GM19452 (cell line): Measurements from ENCODE around the gene BCL11B.

Experiments
- ATAC-seq: cut with Tn5 transposase; IDR thresholded peaks from one replicate; pipeline ENCODE4 v1.9.1; 2021; ENCODE audit not compliant: unreplicated experiment

The BCL11B gene

GRCh38 chr14:99141236-99141635, 130.8 kb downstream of the BCL11B start:
- no peak for ATAC-seq

GRCh38 chr14:99138999-99139865, 132.8 kb downstream of the BCL11B start:
- no peak for ATAC-seq

GRCh38 chr14:99137913-99138571, 134.0 kb downstream of the BCL11B start:
- ATAC-seq: no peak

GRCh38 chr14:99137001-99137700, 134.8 kb downstream of the BCL11B start:
- no peak for ATAC-seq

DNA sequence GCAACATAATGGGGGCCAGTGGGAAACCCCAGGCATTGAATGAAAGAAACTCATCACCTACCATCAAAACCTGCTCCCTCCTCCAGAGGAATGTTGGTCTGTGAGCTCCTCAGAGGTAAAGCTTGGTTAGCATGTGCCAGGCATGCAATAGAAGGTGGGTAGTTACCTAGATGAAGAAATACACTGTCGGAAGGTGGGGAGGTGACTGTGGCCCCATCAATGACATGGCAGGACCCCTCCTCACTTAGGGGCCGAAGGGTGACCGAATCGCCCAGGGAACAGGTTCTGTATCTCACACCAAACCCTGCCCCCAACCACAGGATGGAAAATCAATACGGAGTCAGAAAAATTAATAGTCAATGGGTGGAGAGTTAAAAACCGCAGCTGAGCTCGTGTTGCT, 135.6 kb downstream of the BCL11B start:
- no peak for ATAC-seq

DNA sequence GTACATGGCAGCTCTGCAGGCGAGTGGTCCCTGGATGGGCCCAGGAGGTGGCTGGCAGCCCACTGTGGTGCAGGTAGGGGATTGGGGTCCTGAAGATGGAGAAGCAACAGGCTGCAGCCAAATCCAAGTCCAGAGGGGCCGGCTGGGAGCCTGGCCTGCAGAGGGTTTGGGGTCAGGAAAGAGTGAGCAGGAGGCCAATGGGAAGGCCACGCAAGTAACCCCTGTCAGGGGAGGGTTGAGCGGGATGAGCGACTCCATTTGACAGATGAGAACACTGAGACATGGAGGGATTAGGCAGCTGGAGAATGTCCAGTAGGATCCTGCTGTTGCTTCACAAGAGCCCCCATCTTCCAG, 136.0 kb downstream of the BCL11B start:
- ATAC-seq: no peak

- no peak for ATAC-seq
Measured at GRCh38 chr14:99134516-99135046, 137.4 kb downstream of the BCL11B start.

DNA sequence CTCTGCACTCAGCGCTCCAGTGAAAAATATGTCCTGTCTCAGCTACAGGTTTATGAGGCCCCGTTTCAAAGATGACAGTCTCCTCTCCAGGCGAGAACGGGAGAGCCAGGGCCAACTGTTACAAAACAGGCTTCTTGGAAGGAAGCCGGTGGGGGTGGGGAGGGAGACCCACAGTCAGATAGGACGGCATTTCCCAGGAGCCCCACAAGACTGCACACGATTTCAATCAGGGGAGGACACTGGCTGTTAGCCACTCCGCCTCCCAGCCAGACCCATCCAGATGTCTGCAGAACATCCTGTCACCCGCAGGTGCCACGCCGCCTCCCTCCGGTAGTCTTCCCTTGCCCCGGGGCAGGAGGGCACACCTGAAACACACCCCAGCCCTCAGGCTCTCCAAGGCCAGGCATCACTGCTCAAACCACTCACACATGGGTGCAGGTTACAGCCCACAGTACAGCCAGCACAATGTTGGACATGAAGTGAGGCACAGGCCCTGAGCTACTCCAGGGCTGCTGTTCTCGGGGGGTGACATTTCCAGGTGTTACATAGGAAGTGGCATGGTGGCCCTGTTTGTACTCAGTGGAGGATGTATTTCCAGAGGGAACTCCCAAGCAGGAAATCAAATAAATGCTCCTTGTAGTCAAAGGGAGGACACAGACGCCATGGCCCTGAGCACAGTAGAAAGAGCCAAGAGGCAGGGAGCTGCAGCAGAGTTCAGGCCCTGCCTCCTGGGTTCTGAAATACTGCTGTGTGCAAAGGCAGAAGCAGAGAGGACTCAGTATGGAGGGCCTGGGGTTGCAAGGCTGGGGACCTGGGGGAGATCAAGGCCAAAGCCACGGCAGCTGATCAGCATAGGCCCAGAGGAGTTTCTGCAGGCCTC, 138.1 kb downstream of the BCL11B start:
- ATAC-seq: no peak

GRCh38 chr14:99132821-99133635, 139.0 kb downstream of the BCL11B start:
- ATAC-seq: no peak

DNA sequence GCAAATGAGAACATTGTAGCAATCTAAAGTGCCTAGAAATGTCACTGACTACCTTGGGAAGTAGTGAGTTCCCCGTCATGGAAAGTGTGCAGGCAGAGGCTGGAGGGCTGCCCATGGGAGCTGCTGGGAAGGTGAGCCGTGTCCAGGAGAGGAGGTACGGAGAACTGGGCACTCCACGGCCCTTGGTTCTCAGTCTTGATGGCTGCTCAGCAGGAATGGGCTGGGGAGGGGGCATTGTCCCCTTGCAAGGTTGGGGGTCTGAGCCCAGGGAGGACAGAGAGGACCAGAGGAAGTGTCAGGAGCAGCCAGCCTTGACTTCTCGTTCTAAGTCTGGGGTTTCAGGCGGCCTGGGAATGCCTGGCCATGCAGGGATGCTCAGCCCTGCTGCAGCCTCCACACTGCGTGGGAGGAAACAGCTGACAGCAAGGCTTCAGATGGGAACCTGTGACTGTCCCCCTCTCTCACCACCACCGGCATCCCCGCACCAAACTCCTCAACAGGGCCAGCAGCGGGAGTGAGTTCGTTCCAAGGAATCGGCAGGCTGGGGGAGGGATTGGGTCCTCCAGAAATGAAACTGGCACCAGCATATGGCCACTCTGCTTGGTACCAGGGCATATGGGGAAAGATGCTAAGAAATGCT, 140.2 kb downstream of the BCL11B start:
- ATAC-seq: no peak

DNA sequence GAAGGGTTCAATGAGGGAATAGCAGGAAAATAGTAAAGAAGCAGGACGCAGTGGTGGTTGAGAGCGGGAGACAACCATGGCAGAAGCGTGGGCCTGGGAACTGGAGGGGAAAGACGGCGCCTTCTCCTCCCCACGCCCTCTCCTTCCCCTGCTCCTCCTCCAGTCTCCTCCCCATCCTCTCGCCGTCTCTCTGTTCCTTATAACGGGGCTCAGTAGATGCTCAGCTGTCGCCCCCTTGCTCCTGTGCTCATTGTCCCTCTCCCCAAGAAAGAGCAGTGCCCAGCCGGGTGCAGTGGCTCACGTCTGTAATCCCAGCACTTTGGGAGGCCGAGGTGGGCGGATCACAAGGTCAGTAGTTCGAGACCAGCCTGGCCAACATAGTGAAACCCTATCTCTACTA, 142.0 kb downstream of the BCL11B start:
- no peak for ATAC-seq

DNA sequence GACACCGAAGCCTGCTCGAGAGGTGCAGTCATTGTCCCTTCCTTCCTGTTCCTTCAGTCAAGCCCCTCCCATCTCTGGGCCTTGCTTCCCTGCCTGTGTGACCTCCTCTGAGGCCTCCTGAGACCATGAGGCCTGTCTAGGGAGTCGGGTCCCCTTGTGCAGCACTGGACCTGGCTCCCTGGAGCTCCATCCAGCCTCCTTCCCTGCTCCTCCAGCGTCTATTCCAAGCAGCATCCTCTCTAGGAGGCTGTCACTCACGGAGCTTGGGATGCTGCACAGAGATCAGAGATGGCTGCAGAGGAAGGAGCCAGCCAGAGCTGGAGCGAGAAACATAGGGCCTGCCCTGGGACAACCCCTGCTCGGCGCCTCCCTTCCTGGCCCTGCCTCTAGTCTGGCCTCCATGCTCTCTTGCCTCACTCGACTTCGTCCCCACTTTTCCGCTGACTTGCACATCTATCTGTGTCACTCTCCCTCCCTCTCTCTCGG, 142.7 kb downstream of the BCL11B start:
- ATAC-seq: no peak

DNA sequence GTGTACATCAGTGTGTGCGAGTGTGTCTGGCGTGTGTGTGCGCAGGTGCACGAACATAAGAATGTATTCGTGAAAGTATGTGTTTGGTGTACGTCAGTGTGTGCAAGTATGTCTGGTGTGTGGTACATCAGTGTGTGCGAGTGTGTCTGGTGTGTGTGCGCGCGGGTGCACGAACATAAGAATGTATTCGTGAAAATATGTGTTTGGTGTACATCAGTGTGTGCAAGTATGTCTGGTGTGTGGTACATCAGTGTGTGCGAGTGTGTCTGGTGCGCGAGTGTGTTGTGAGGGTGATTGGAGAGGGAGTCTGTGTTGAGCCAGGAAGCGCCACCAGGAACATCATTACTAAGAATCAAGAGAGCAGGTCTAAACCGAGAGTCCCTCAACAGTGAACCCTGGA, 143.8 kb downstream of the BCL11B start:
- no peak for ATAC-seq

DNA sequence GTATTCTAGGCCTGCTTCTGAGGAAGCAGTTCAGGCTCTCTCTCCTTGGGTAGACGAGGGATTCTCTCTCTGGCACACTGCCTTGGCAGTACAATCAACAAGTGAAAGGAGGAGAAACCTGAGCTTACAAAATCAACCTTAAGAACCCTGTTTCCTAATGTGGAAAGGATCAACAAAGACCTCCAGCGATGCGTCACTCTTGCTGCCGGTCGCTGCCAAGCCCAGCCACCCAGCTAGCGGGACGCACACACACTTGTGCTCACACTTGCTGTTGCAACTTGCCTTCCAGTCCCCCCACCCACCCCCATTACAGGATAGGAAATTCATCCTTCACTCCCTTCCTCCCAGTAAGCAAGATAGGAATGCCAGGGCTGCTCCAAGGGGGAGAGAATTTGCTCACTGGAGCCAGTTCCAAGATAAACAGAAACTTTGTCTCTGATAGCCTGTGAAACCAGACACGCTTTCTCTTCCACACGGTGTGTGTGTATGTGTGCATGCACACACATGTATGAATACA, 144.3 kb downstream of the BCL11B start:
- no peak for ATAC-seq

- ATAC-seq: no peak
Measured at GRCh38 chr14:99125616-99126431, 146.2 kb downstream of the BCL11B start.

DNA sequence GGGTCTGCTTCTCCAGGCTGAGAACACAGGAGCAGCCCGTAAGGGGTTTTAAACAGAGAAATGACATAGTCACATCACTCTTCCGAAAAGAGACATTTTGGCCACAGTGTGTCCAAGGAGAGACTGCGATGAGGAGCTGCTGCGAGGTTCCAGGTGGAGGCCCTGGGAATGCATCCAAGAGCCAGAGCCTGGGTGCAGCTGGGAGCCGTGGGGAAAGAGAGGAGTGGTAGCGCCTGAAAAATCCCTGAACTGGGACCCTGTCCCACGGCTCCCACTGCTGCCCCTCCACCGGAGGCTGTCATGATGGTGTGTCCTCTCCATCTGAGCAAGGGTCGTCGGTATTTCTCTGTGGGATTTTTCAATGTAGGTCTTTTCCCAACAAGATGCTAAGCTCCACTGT, 146.9 kb downstream of the BCL11B start:
- no peak for ATAC-seq

DNA sequence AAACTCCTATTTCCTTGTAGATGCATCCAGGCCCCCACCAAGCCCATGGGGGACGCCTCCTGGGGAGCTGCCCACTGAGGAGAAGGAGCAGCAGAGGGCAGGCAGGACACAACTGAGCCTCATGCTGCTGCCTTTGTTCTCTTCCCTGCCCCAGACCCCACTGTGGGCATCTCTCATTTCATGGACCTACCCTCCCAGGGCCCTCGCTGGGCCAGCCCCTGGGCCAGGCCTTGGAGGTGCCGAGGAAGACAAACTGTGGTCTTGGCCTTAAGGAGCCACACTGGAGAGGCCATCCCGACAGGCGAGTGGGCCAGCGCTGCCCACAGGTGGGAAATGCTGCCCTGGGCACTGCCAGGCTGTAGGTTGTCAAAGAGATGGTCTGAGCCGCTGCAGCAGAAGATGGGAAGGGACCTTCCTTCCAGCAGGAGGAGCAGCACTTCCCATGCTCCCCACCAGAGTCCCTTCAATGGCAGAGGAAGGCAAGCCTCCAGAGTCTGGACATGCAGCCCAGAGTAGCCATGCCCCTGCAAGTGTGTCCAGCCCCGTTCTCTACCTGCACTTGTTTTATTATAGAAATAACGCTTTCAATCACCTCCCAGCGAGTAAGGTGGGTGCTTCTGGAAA, 147.4 kb downstream of the BCL11B start:
- ATAC-seq: no peak
